Type B pancreatic cell (in vitro differentiated cells): ENCODE results near the gene THBS1. TPM values are rescaled to one million over a fixed set of nuclear protein-coding genes. Genes with fewer than 3 reads are reported as not detected.
A peak's percentile ranks its signal among the peaks of the same experiment; 100 is the strongest.

Source experiments
- DNase-seq: peaks from one replicate; pipeline ENCODE4 v3.0.0; 2021; ENCODE audit warnings: mixed read lengths; ENCODE audit not compliant: unreplicated experiment; ENCODE audit errors: extremely low spot score
- H3K27ac Mint-ChIP-seq: 2 replicates; pipeline ENCODE4 v1.8.0; 2021; ENCODE audit warnings: mild to moderate bottlenecking, mixed read lengths
- H3K27me3 Mint-ChIP-seq: 2 replicates; pipeline ENCODE4 v1.8.0; 2021; ENCODE audit warnings: mixed read lengths
- H3K36me3 Mint-ChIP-seq: 2 replicates; pipeline ENCODE4 v1.8.0; 2021; ENCODE audit warnings: mixed read lengths
- H3K4me1 Mint-ChIP-seq: one replicate; pipeline ENCODE4 v1.8.0; 2021; ENCODE audit warnings: mixed read lengths; ENCODE audit not compliant: unreplicated experiment
- H3K4me3 Mint-ChIP-seq: 2 replicates; pipeline ENCODE4 v1.8.0; 2021; ENCODE audit warnings: mild to moderate bottlenecking, mixed read lengths
- H3K9me3 Mint-ChIP-seq: 2 replicates; pipeline ENCODE4 v1.8.0; 2021; ENCODE audit warnings: mixed read lengths
- CTCF ChIP-seq: fragments of 200-600 bp; sonication (generic); conservative IDR thresholded peaks from 2 replicates; pipeline ENCODE4 v1.5.0; 2021; ENCODE audit warnings: antibody characterized with exemption, mild to moderate bottlenecking
- total RNA-seq: library from RNA; stranded (reverse); gene quantifications from 2 replicates; pipeline ENCODE4 v1.2.1, GENCODE V29; 2021; ENCODE audit warnings: low replicate concordance

THBS1 gene
- total RNA-seq, 1 donor from 2014 or later: 137 TPM

- H3K27me3 Mint-ChIP-seq: peaks cover 12% of the 10 kb centered on the region
- no peak for DNase-seq
- TF ChIP-seq CTCF: no peak
- H3K36me3 Mint-ChIP-seq: no peaks in the 10 kb centered on the region
- no peak overlapping the region for H3K27ac Mint-ChIP-seq
- peaks cover 3% of the 10 kb centered on the region for H3K9me3 Mint-ChIP-seq
- peaks cover 5% of the 10 kb centered on the region for H3K4me1 Mint-ChIP-seq
- no peak overlapping the region for H3K4me3 Mint-ChIP-seq
These were observed 7.0 kb upstream of the THBS1 start for GRCh38 chr15:39573844-39574243.

- no peak for DNase-seq
- H3K27me3 Mint-ChIP-seq: peaks cover 18% of the 10 kb centered on the region
- TF ChIP-seq CTCF: no peak
- H3K9me3 Mint-ChIP-seq: peaks cover 3% of the 10 kb centered on the region
- H3K4me3 Mint-ChIP-seq: no peak overlapping the region
- peaks cover 10% of the 10 kb centered on the region for H3K4me1 Mint-ChIP-seq
- H3K27ac Mint-ChIP-seq: no peak overlapping the region
- H3K36me3 Mint-ChIP-seq: no peaks in the 10 kb centered on the region
These were observed 6.5 kb upstream of the THBS1 start for GRCh38 chr15:39574427-39574826.

GRCh38 chr15:39575180-39575579 is 5.7 kb upstream of the THBS1 start:
- H3K4me1 Mint-ChIP-seq: peaks cover 16% of the 10 kb centered on the region
- H3K27ac Mint-ChIP-seq: no peak overlapping the region
- H3K9me3 Mint-ChIP-seq: peaks cover 3% of the 10 kb centered on the region
- peaks cover 25% of the 10 kb centered on the region for H3K27me3 Mint-ChIP-seq
- H3K4me3 Mint-ChIP-seq: no peak overlapping the region
- no peak for DNase-seq
- no peaks in the 10 kb centered on the region for H3K36me3 Mint-ChIP-seq
- no peak for TF ChIP-seq CTCF

DNA sequence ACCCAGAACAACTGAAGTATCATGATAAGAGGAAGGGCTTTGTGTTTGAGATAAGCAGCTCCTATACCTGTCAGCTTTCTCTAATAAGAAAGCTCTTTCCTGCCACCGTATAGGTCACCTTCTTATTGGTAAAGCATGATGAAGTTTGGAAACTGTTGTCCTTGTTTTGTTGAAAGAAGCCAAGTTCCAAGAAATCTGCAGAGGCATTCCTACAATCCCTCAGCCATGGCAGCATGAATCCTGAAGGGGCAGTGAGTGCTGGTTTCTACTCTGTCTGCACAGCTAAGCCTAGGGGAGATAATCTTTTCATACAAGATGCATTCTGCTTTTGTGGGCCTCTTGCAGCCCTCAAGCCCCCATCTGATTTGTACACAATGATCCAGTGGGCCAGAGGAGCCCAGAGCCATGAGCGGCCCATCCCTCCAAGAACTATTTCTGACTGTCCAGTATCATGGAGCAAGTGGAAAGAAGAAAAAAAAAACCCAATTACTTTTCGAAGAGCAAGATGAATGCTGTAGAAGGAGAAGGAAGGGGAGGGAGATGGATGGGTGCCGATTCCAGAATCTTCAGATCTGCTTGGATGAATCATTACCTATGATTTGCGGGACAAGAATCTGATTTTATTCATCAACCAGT is 1.9 kb upstream of the THBS1 start:
- H3K36me3 Mint-ChIP-seq: peaks cover 5% of the 10 kb centered on the region
- peak; percentile 19 for TF ChIP-seq CTCF
- H3K9me3 Mint-ChIP-seq: peaks cover 2% of the 10 kb centered on the region
- peaks cover 41% of the 10 kb centered on the region for H3K27me3 Mint-ChIP-seq
- peaks cover 16% of the 10 kb centered on the region for H3K4me1 Mint-ChIP-seq
- H3K27ac Mint-ChIP-seq: peak overlapping the region; percentile 88
- DNase-seq: no peak
- peak overlapping the region; percentile 95 for H3K4me3 Mint-ChIP-seq

- Mint-ChIP-seq H3K27ac (peak overlapping the region; percentile 88), H3K4me3 (peak overlapping the region; percentile 95), H3K27me3 (peaks cover 41% of the 10 kb centered on the region), H3K4me1 (peaks cover 16% of the 10 kb centered on the region), H3K9me3 (no peaks in the 10 kb centered on the region), H3K36me3 (peaks cover 11% of the 10 kb centered on the region)
- no peak for TF ChIP-seq CTCF
- DNase-seq: no peak
These were observed 1.3 kb upstream of the THBS1 start for GRCh38 chr15:39579487-39580116.
